Activated T-helper 1 cell treated with anti-CD3 and anti-CD28 coated beads, Interleukin-2, amount 50 U/mL, for 16 hours (primary cell): ENCODE data around the gene NLE1.
"Not testable (repeated sequence)": the region's sequence is repeated elsewhere in the genome, so short reads cannot be mapped to it uniquely, and the experiment has no call there.

ENCODE experiments used
- DNase-seq, 2 donors: peaks; one replicate each; pipeline ENCODE4 v3.0.0-alpha.2; 2020; ENCODE audit warnings: low read depth in 1 of 2, low spot score in 1 of 2

NLE1 gene

DNA sequence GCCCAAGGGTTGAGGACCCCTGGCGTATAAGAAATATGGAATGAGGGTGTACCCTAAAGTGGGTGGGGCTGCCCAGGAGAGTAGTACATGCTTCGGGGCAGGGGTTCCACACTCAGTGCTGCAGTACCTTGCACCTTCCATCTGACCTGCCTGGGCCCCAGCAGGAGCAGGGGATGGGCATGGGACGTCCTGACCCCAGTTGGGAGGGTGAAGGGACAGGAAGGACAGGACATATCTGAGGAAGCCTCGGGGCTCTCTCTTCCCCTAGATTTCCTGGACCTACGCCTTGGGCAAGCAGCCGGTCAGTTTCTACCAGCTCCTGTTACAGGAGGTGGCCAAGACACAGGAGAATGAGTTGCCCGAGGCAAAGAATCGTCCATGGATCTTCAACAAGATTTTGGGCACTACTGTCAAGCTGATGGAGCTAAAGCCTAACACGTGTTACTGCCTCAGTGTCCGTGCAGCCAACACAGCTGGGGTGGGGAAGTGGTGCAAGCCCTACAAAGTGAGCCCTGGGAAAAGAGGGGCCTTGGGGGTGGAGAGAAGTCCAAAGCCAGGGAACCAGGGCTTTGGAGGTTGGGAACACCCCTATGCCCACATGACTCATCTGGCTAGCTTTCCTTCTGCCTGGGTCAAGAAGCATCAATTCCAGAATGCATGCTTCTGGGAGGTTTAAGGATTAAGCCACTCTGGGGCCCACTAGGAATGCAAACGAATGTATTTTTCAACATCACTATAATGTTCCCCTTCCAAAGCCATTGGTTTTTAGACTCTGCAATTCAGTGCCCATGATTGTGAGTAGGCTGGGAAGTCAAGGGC, 12.7 kb downstream of the NLE1 start:
- DNase-seq = no peak

DNA sequence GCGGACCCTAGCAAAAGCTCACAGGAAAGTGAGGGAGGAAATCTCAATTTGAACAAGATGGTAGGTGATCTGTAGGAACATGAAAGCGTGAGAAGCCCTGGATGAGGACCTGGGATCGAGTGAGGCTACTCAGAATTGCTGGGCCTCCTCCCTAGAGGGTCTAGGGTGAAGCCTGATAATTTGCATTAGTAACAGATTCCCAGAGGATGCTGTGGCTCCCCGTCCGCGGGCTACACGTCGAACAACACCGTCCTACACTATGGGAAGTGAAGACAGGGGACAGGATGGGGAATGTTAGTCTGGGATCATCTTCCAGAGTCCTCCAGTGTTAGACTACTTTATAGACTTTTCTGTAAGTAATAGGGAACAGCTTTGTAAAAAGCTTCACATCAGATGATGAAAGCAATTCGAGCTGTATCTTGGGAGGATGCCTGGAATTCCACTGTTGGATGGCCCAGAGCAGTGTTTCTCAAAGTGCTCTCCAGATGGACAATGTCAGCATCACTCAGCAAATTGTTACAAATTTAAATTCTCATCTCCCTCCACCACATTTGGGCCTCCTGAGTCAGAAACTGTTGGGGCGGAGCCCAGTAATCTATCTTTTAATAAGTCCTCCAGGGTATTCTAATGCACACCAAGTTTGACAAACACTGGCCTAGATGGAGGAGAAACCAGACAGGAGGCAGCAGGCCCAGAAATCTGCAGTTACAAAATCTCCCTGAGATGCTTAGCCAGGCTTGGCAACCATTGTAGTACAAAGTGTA, 14.2 kb downstream of the NLE1 start:
- no peak for DNase-seq

DNA sequence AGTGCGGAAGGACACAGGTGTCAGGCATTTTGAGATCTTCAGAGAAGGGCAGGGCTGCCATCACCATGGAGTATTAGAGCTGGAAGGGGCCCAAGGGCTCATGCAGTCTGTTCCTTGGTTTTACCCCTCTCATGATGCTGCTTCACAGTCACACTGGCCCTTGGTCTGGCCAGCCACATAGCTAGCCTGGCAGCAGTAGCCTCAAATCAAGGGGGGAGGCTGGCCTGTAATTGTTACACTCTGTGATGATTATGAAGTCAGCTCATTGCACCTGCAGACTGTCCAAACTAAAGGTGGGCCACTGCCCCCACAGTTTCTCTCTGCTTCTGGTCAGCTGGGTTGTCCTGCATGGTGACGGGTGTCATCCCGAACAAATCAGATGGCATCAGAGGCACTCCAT, 20.8 kb downstream of the NLE1 start, which contains the start of gene FNDC8:
Gene FNDC8 (plus strand): TSS at position 301 of the 400 bp plus-strand sequence. CDS start 79 bp downstream, at position 380.
- no peak for DNase-seq

DNA sequence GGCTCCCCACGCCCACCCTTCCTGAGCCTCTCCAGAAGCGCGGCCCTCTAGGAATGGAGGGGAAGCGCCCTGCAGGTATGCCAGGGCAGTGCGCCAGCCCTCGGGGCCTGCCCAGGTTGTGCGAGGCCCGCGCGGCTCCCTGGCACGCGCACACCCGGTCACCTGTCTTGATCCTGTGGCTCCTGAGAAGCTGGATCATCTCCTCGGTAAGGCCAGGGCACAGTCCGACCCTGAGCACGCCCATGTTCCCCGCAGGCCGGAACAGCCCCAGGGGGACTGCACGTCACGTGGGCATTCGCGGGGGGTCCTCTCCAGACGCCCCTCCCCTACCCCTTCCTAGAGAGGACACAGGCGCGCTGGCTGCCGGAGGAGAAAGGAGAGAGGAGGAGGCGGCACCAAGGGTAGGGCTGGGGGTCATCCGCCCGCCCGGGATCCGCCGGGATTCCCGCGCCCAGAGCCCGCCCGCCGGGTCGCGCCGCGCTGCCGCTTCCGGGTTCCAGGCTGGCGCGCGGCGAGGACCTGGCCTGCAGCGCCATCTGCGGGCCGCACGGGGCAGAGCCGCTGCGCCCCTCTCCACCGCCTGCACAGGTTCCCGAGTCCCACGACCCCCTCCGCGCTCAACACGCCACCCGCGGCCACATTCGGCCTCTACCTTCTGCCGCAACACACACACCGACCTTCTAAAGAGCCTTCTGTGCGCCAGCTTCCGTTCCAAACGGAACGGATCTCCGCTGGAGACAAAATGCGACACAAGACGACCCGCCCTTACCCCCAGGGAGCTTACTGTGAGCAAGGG, 22.5 kb downstream of the NLE1 start, which contains the start of gene RAD51D:
Gene RAD51D (minus strand): TSS at position 491 of the 796 bp plus-strand sequence. CDS start 247 bp downstream, at position 244.
- DNase-seq = peak; percentile 52 to 69

DNA sequence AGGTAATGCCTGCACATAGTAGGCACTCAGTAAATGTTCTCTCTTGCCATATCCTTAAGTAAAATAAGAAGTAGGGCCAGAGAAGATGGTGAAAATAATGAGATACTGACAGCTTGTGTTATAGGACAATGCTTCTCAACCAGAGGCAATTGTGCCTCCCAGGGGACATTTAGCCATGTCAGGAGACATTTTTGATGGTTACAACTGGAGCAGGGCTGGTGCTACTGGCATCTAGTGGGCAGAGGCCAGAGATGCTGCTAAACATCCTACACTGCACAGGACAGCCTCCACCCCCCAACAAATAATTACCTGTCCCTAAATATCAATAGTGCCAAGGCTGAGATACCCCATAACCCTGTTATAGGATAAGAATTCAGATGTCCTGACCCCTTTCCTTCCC, 24.1 kb downstream of the NLE1 start:
- DNase-seq = no peak

DNA sequence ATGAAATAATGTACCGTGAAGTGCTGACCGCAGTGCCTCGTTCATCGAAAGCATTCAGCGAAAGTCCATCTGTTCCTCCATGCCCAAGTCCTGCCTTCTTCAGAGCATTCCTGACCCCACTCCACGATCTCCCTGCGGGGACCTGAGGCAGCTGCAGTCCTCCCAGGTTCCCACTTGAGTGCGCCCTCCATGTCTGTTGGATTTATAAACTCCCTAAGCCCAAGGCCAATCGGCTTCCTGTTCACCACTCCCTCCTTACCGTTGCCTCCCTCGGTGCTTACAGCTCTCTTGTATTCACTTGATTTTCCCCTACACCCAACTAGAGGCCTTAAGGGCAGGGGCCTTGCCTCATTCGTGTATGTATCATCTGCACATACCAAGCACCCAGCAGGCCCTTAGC, 25.3 kb downstream of the NLE1 start:
- DNase-seq = no peak

DNA sequence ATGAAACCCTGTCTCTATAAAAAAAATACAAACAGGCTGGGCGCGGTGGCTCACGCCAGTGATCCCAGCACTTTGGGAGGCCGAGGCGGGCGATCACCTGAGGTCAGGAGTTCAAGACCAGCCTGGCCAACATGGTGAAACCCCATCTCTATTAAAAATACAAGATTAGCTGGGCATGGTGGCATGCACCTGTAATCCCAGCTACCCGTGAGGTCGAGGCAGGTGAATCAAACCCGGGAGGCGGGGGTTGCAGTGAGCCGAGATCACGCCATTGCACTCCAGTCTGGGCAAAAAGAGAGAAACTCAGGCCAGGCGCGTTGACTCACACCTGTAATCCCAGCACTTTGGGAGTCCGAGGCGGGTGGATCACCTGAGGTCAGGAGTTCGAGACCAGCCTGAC, 31.3 kb downstream of the NLE1 start:
- not testable (repeated sequence) for DNase-seq

DNA sequence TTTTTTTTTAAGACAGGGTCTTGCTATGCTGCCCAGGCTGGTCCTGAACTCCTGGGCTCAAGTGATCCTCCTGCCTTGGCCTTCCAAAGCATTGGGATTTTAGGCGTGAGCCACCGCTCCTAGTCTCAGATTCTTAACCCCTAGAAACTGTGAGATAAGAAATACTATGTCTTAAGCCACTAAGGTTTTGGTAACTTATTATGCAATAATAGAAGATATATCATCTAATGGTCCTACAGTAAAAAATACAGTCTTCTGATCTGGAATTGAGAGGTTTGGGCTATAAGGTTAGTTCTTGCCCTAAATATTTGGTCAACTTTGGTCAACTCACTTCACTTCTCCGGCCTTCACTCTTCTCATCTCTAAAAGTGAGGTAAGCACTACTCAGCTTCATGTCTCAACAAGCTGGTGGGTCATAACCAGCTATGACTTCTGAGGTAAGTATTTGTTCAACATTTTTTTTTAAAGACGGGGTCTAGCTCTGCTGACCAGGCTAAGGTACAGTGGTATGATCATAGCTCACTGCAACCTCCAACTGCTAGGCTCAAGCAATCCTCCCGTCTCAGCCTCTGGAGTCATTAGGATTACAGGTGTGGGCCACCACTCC, 37.2 kb downstream of the NLE1 start:
- DNase-seq = no peak

DNA sequence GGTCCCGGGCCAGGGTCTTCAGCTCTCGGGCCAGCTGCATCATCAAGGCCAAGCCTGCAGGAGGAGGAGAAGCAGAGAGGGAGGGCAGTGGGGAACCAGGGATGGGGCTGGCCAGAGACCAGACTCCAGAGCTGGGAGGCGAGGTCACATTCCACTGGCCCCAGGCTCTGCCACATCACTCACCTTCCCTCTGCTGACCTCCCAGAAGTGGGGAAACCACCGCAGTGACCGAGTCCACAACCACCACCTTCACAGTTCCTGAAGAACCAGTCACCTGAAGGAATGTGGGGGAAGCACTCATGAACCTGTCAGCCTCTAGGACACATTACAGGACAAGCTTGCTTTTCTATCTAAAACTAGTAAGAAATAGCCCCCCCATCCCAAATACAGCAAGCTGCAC, 38.8 kb downstream of the NLE1 start:
- DNase-seq = no peak

DNA sequence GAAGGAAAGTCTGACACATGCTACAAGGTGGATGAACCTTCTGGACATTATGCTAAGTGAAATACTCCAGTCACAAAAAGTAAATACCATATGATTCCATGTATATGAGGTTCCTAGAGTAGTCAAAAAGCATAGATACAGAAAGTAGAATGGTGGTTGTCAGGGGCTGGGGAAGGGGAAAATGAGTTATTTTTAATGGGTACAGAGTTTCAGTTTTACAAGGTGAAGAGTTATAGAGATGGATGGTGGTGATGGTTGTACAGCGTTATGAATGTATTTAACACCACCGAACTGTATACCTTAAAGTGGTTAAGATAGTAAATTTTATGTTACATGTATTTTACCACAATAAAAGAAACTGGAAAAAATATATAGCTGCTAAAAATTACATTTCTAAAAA, 40.4 kb downstream of the NLE1 start:
- no peak for DNase-seq

DNA sequence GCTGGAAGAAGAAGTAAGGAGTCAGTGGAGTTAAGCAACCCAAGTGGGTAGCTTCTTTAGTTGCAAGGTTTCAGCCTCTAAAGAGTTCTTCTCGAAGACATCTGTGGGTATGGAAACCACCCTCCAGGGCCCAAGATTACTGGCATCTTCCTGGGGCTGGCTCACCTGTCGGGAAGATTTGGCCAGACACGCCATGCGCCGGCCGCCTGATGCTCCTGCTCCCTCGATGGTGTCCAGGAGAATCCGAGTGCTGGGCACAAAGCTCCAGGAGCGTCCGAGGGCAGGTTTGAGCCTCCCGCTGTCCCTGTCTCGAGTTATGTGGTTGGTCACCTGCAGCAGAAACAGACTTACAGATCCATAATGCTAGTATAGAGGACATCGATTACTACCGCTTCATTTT, 41.1 kb downstream of the NLE1 start:
- no peak for DNase-seq

DNA sequence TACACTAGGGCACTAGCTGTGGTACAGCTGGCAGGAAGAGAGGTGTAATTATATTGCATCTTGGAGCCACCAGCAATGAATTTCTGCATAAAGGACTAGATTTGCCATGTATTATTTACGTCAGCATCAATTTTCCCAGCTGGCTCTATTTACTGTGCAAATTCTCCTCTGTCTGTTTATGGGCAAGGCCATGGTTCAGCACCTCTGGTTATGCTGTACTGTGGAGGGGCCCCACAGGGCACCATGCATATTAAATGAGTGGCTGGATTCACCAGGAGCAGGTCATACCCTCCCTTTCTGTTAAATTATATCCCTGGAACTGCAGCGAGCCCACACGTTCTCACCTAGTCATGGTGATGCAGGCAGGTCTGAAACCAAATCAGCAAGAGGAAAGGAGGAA, 42.2 kb downstream of the NLE1 start:
- no peak for DNase-seq

DNA sequence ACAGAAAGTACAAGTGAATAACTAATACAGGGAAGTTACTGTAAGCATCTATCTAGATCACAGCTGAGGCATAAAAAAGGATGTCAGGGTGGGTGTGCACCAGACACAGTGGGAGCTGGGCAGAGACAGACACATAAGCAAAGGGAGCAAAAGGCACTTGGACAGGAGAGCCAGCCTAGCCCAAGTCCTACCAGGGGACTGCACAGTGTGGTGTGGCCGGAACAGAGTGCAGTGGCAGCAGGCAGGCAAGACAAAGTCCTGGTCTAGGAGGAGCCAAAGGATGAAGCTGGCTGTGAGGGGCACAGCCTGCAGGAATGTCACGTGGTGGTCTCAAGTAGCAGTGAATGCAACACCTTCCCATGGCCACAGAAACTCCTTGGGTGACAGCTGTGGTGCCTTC, 44.3 kb downstream of the NLE1 start:
- DNase-seq = no peak

DNA sequence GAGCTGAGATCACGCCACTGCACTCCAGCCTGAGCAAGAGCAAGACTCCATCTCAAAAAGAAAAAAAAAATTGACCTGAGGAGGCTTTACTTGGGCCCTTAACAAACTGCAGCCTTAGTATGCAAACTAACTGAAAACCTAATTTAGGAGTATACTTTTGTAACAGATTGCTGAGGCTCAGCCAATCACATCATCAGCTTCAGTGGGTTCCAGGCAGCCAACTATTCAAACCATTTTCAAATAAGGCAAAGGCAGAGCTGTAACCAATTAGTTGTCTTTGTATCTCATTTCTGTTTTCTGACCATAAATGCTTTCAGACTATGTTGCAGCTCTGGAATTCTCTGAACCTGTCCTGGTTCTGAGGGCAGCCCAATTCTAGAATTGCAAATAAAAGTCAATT, 46.4 kb downstream of the NLE1 start:
- no peak for DNase-seq

DNA sequence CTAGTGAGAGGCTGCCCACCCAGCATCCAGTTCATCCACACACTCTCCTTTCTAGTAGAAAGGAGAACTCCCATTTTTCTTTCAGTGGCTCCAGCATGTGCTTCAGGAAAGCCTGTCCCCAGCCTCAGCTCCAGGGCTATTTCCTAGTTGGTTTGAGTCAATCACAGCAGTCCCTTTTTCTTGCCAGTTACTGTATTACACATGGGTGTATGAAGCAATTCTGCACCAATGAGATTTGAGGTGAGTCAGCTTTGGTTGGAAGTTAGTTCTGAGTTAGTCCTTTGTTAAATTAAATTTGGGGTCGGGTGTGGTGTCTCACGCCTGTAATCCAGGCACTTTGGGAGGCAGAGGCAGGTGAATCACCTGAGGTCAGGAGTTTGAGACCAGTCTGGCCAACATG, 47.2 kb downstream of the NLE1 start:
- no peak for DNase-seq

DNA sequence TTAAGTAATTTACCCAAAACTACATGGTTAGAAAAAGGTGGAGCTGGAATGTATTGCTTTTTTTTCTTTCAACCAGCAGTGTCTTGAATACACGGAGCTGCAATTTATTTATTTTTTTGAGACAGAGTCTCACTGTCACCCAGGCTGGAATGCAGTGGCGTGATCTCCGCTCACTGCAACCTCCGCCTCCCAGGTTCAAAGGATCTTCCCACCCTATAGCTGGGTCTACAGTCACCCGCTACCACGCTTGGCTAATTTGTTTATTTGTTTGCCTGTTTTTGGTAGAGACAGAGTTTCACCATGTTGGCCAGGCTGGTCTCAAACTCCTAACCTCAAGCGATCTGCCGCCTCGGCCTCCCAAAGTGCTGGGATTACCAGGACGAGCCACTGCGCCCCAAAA, 51.4 kb downstream of the NLE1 start:
- DNase-seq = not testable (repeated sequence)

DNA sequence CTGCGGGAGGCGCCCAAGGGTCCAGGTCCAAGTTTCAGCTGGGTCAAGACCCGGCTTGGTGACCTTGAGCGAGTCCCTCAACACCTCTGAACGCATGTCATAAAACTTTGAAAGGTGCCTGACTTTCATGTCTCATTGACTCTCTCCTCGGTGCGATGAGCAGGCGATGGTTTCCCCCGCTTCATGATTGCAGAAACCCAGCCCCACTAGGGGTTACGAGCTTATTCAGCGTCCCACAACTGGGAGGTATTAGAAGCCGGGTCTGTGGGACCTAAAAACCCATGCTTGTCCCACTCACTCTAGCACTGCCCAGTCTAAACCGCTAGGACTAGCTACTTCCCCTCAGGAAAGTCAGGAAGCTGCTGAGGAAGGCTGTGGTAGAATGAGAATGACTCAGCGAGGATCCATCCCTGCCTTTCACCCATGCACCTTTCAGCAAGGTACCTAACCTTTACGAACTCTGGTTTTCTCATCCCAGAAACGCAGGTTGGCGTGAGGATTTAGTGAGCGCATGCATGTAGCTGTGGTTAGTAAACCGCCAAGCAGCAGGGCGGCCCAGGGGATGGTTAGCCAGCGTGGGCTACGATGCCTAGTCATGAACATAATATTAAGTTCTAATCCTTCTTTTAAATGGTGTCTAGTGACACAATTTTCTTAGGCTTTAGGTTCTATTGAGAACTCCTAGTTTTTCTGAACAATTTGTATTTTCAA, 52.4 kb downstream of the NLE1 start:
- DNase-seq = peak in 1 of 2 donors; percentile 9

DNA sequence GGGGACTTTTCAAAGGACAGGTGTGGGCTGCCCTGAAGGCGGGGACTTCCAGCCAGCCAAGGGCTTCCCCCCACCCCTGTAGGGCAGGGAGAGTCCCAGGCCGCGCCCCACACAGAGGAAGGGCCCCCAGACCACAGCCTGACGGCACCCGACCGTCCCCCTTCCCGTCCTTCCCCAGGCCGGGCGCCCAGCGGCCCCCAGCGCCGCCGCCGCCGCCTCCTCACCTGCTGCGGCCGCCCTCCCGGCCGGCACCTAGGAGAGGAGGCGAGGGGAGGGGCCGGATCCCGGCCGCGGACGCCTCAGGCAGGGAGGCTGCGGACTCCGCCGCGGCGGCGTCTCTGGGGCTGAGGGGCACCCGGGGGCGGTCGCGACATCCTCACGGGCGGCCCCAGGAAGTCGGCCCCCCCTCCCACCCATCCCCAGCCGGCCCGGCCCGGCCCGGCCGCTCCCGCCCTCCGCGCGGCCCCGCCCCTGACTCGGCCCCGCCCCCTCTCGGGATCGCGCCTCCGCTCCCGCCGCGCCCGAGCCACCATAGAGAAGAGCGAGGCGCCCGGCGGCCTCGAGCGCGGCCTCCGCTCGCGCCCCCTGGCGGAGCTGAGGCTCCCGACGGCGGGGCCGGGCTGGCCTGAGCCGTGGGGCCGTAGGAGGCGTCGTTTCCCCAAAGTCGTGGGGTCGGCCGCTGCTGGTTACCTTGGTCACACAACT, 53.1 kb downstream of the NLE1 start:
- peak; percentile 77 to 88 for DNase-seq

DNA sequence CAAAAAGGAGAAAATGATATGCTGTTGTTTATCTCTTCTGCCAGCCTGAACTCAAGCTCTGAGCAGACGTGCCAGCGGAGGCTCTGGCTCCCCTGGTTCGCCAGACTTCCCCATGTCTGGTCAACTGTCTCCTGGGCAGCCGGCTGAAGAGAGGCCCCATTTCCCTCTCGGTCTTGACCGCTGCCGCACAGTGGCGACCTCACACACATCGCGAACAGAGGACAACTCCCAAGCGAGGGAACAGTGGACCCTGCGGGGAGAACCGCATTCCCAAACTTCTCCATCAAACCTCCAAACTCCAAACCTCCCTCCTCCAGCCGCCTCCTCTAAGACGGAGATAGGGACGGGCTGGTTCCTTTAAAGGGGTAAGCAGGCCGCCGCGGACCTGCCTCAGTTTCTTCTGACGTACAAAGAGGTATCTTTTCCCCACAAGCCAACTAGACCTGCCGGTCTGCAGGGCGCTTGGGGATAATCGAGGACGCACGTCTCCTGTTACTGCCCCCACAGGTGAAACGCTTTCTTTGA, 53.7 kb downstream of the NLE1 start:
- DNase-seq = no peak
